Hepatic stellate cell (primary cell): ENCODE data around the gene USP37.

Source experiments
- DNase-seq: peaks from one replicate; pipeline ENCODE4 v3.0.0; 2011; ENCODE audit warnings: low spot score

Gene USP37

GRCh38 chr2:218477247-218477646, 90.9 kb downstream of the USP37 start:
- no peak for DNase-seq

- no peak for DNase-seq
Measured at GRCh38 chr2:218476676-218477075, 91.5 kb downstream of the USP37 start.

DNA sequence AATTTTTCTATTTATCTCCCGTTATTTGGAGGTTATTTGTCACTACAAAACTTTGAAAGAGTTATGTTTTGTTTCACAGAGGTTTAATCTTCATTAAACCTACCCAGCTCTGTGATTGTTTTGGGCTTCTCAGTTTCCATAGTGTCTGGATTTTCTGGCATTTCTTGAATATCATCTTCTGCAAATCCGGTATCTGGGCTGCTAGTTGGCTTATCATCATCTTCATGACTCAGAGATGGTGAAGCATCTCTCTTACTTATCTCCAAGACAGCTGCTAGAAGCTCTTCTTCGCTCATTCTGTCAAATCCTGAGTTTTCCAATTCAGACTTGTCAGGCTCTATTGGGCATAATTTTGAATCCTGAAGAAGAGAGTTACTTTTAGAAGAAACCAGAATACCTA, 93.6 kb downstream of the USP37 start:
- DNase-seq: no peak

DNA sequence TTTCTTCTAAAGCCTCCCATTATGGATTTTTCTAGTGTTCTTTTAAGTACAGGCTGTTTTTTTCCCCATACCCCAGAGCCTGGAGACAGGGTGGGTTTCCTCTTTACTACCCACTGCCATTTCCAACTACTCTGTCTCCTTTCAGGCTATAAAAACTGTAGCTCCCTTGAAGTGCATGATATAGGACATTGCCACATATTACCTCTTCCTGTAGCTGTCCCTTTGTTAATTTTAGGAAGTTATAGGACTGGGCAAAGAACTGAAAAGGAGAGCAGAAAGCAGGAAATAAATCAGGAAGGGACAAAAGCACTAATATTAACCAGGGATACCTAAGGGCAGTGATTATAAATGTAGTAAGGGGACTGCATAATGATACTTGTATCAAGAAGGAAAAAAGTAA, 95.2 kb downstream of the USP37 start:
- DNase-seq: no peak

- no peak for DNase-seq
Measured at GRCh38 chr2:218471982-218472381, 96.2 kb downstream of the USP37 start.

- no peak for DNase-seq
Measured at GRCh38 chr2:218471036-218471435, 97.1 kb downstream of the USP37 start.

DNA sequence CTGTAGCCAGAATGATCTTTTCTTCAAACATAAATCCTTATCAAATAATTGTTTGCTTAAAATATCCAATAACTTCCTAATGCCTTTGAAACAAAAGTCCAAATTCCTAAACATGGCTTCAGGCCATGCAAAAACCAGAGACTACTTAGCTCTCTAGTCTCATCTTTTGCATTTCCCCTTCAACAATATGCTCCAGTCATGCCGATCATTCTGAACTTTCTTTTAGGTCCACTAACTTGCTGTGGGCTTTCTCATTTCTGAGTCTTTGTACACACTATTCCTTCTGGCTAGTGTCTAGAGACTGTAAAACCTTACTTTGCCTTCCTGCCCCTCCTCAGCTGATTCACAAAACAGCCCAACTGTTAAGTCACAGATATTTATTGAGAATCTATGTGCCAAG, 97.7 kb downstream of the USP37 start:
- DNase-seq: no peak

DNA sequence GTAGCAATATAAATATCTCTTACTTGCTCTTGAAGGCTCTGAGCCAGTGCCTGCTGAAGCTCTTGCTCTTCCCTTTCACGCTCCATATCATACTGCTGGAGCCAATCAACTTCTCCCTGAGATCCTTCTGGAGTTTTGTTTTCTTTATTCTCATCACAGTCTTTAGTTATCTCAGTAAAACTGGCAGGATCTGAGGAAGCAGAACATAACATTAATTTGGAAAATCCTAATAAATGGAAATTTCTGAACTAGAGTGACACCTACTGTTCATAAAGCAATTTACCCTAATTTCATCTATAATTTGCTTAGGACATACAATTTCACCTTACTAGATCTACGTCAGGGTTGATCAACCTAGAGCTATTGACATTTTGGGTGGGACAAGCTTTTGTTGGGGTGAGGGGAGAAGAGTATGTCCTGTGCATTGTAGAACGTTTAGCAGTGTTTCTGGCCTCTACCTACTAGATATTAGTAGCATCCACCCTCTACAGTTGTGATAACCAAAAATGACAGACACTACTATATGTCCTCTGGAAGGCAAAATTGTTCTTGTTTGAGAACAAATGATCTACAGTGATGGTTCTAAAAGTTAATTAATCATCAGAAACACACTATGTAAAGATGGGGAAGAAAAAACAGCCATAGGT, 102.0 kb downstream of the USP37 start:
- DNase-seq: peak; percentile 9

GRCh38 chr2:218458598-218458997, 109.6 kb downstream of the USP37 start:
- no peak for DNase-seq

GRCh38 chr2:218456849-218457248, 111.3 kb downstream of the USP37 start:
- no peak for DNase-seq

- no peak for DNase-seq
Measured at GRCh38 chr2:218452079-218452478, 116.1 kb downstream of the USP37 start.

DNA sequence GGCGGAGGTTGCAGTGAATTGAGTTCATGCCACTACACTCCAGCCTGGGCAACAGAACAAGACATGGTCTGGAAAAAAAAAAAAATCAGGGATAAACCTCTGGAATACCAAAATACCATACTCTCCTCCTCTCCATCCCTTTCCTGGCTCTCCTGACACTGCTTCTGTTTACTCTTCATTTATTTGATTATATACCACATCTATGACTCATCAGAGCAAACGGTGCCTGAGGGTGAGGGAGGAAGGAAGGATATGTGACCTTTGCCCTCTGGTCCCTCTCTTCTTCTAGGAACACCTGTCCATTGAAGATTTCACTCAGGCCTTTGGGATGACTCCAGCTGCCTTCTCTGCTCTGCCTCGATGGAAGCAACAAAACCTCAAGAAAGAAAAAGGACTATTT, 119.2 kb downstream of the USP37 start:
- DNase-seq: no peak

- no peak for DNase-seq
Measured at GRCh38 chr2:218447072-218447471, 121.1 kb downstream of the USP37 start.

DNA sequence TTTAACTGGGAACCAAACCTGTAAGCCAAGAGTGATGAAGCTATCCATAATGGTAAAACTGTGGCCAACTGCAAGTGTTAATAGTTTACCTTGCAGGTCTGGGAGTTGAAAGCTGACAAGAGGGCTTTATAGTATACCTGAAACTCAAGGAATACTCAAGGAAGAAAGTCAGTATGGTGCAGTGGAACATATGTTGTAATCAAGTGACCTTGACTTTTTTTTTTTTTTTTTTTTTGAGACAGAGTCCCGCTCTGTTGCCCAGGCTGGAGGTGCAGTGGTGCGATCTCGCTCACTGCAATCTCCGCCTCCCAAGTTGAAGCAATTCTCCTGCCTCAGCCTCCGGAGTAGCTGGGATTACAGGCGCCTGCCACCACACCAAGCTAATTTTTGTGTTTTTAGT, 121.6 kb downstream of the USP37 start:
- no peak for DNase-seq

GRCh38 chr2:218445602-218446001, 122.5 kb downstream of the USP37 start:
- DNase-seq: no peak

DNA sequence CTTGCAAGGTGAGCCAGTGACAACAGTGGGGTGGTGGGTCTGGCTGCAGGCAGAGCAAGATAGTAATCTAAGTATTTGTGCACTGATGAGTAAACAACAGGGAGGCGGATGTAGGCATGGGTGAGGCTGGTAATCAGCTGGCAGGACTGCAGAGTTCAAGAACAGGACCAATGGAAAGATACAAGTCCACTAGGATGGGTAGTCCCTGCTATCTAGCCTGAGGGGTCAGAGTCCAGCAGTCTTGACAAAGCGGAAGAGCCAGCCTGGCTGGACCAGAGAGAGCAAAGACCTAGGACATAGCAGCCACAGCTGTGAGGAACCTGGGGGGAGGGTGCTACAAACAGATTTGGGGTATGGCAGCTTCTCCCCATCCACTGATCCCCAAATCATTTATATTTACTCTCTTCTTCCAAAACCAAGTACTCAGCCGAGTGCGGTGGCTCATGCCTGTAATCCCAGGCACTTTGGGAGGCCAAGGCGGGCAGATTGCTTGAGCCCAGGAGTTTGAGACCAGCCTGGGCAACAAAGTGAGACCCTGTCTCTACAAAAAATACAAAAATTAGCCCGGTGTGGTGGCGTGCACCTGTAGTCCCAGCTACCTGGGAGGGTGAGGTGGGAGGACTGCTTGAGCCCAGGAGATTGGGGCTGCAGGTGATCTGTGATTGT, 123.3 kb downstream of the USP37 start:
- no peak for DNase-seq

DNA sequence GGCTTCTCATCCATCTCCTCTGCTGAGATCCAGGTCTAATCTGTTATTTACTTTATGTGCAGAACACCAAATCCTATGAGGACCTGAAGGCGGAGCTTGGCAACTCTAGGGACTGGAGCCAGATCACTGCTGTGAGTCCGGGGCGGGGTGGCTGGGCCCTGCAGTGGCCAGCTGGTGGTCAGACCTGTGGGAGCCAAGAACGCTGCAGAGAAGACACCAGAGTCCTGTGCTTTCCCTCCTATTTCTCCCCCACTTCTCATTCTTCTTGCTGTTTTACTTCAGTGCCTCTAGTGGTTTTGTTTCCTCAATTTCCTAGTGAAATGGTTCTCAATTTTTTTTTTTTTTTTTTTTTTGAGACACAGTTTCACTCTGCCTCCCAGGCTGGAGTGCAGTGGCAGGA, 129.6 kb downstream of the USP37 start:
- no peak for DNase-seq

- DNase-seq: no peak
Measured at GRCh38 chr2:218437969-218438368, 130.2 kb downstream of the USP37 start.

DNA sequence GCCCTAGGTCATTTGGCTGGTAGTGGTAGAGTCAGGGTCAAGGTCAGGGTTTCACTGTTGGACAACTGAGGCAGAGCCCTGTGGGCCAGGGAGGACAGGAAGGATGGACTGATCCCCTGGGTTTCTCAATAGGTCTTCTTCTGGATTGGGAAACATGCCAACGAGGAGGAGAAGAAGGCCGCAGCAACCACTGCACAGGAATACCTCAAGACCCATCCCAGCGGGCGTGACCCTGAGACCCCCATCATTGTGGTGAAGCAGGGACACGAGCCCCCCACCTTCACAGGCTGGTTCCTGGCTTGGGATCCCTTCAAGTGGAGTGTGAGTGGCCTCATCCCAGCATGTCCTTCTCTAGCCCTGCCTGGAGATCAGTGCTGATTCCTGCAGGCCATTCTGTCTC, 131.2 kb downstream of the USP37 start:
- no peak for DNase-seq

DNA sequence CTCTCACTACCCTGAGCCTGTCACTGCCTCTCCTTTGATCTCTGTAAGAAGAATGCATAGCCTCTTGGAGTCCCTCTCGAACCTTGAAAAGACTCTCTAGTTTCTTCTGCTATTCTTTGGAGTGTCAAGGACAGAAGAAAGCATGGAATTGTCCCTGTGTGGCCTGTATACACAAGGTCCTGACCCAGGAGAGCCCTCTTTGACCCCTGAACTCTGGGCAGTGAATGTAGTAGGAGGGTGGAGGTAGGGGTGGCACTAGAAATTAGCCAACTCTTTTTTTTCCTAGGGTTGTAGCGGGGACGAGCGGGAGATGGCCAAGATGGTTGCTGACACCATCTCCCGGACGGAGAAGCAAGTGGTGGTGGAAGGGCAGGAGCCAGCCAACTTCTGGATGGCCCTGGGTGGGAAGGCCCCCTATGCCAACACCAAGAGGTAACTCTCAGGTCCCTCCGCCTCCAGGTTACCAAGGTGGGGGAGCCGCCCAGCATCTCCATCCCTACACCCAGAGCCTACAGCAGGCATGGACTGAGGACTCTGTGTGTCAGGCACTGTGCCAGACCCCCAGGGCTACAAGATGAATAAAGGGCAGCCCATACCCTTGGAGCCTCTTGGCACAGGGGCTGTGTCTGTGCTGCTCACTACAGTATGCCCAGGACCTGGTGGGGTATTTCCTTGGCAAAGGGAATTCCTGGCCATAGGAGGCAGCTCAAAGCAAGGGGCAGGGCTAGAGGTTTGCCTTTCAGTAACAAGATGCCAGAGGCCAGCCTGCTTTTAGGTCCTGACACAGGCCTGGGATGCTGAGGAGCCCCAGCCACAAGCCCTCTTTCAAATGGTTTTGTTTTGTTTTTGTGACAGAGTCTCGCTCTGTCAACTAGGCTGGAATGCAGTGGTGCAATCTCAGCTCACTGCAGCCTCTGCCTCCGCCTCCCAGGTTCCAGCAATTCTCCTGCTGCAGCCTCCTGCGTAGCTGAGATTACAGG, 132.9 kb downstream of the USP37 start:
- no peak for DNase-seq

DNA sequence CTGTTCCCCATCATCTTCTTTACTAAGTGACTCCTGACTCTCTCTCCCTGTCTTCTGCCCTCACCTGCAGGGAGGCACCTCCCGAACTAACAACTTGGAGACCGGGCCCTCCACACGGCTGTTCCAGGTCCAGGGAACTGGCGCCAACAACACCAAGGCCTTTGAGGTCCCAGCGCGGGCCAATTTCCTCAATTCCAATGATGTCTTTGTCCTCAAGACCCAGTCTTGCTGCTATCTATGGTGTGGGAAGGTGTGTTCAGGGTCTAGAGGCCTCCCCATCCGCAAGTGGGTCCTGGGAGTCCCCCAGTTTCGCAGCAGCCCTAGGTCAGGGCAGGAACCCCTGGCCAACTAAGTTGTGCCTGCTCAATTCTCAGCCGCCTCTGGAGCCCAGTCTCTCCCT, 133.7 kb downstream of the USP37 start:
- DNase-seq: no peak

DNA sequence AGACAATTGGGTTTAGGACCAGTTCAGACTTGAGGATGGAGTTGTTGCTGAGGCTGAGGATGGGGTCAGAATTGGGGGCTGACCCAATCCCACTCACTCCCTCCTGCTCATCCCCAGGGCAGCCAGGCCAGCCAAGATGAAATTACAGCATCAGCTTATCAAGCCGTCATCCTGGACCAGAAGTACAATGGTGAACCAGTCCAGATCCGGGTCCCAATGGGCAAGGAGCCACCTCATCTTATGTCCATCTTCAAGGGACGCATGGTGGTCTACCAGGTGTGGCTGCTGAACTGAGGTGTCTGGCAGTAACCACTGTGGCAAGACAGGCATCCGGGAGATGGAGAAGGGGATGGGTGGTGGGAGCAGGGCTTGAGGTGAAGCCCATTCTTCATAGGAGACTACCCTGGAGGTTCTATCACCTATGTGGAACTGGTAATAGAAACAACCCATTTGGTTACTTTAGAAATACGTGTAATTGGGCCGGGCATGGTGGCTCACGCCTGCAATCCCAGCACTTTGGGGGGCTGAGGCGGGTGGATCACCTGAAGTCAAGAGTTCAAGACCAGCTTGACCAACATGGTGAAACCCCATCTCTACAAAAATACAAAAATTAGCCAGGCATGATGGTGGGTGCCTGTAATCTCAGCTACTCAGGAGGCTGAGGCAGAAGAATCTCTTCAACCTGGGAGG, 135.3 kb downstream of the USP37 start:
- no peak for DNase-seq
